ENCODE measurements around the gene SPOCK1. TPM values are rescaled to one million over a fixed set of nuclear protein-coding genes. Genes with fewer than 3 reads are reported as not detected.
A peak's percentile ranks its signal among the peaks of the same experiment; 100 is the strongest.

The SPOCK1 gene
- total and polyA plus RNA-seq, 4 donors: 4.5 to 67.8 (median 27.0) TPM

- ATAC-seq (ENCODE audit: low FRiP score): no peak
- Histone ChIP-seq H3K4me1 (ENCODE audit: control insufficient read depth in 1 of 2, insufficient read depth in 2 of 2, low read length in 2 of 2) (no peaks in the 10 kb centered on the region), H3K27ac (ENCODE audit: low read depth in 1 of 2, low read length in 2 of 2) (no peak overlapping the region), H3K9me3 (ENCODE audit: control insufficient read depth, low read length) (no peaks in the 10 kb centered on the region), H3K27me3 (ENCODE audit: control insufficient read depth in 1 of 2, insufficient read depth in 2 of 2, low read length in 1 of 2) (no peaks in the 10 kb centered on the region), H3K36me3 (ENCODE audit: control insufficient read depth in 1 of 2, insufficient read depth in 2 of 2, low read length in 1 of 2) (no peaks in the 10 kb centered on the region), H3K4me3 (ENCODE audit: low read length in 2 of 2) (no peak overlapping the region)
- intact Hi-C loops (cut with DNase I): no loop called here
- 89 to 93% methylated on average over 10 of the region's 10 CpGs for WGBS, 2 donors
- DNase-seq: no peak
Observed at GRCh38 chr5:137034764-137035479, 464.2 kb downstream of the SPOCK1 start.

GRCh38 chr5:137034213-137034612, 464.9 kb downstream of the SPOCK1 start:
- DNase-seq (no peak), ATAC-seq (ENCODE audit: low FRiP score) (no peak)
- H3K36me3 ChIP-seq (ENCODE audit: control insufficient read depth in 1 of 2, insufficient read depth in 2 of 2, low read length in 1 of 2): no peaks in the 10 kb centered on the region
- intact Hi-C loops (cut with DNase I): no loop called here
- H3K27me3 ChIP-seq (ENCODE audit: control insufficient read depth in 1 of 2, insufficient read depth in 2 of 2, low read length in 1 of 2): no peaks in the 10 kb centered on the region
- H3K4me3 ChIP-seq (ENCODE audit: low read length in 2 of 2): no peak overlapping the region
- no peaks in the 10 kb centered on the region for H3K9me3 ChIP-seq (ENCODE audit: control insufficient read depth, low read length)
- H3K4me1 ChIP-seq (ENCODE audit: control insufficient read depth in 1 of 2, insufficient read depth in 2 of 2, low read length in 2 of 2): no peaks in the 10 kb centered on the region
- 98 to 100% methylated on average over 4 of the region's 4 CpGs for WGBS, 2 donors
- no peak overlapping the region for H3K27ac ChIP-seq (ENCODE audit: low read depth in 1 of 2, low read length in 2 of 2)

GRCh38 chr5:137032929-137033328, 466.2 kb downstream of the SPOCK1 start:
- DNase-seq: no peak
- intact Hi-C loops (cut with DNase I): no loop called here
- H3K27me3 ChIP-seq (ENCODE audit: control insufficient read depth in 1 of 2, insufficient read depth in 2 of 2, low read length in 1 of 2): no peaks in the 10 kb centered on the region
- H3K4me3 ChIP-seq (ENCODE audit: low read length in 2 of 2): no peak overlapping the region
- no peaks in the 10 kb centered on the region for H3K4me1 ChIP-seq (ENCODE audit: control insufficient read depth in 1 of 2, insufficient read depth in 2 of 2, low read length in 2 of 2)
- H3K27ac ChIP-seq (ENCODE audit: low read depth in 1 of 2, low read length in 2 of 2): no peak overlapping the region
- no peaks in the 10 kb centered on the region for H3K9me3 ChIP-seq (ENCODE audit: control insufficient read depth, low read length)
- ATAC-seq (ENCODE audit: low FRiP score): no peak
- H3K36me3 ChIP-seq (ENCODE audit: control insufficient read depth in 1 of 2, insufficient read depth in 2 of 2, low read length in 1 of 2): no peaks in the 10 kb centered on the region
- WGBS, 2 donors: 74 to 82% methylated on average over 8 of the region's 8 CpGs

- Histone ChIP-seq H3K36me3 (ENCODE audit: control insufficient read depth in 1 of 2, insufficient read depth in 2 of 2, low read length in 1 of 2) (no peaks in the 10 kb centered on the region), H3K9me3 (ENCODE audit: control insufficient read depth, low read length) (no peaks in the 10 kb centered on the region), H3K27ac (ENCODE audit: low read depth in 1 of 2, low read length in 2 of 2) (no peak overlapping the region), H3K4me3 (ENCODE audit: low read length in 2 of 2) (no peak overlapping the region), H3K27me3 (ENCODE audit: control insufficient read depth in 1 of 2, insufficient read depth in 2 of 2, low read length in 1 of 2) (no peaks in the 10 kb centered on the region), H3K4me1 (ENCODE audit: control insufficient read depth in 1 of 2, insufficient read depth in 2 of 2, low read length in 2 of 2) (no peaks in the 10 kb centered on the region)
- DNase-seq (no peak), ATAC-seq (ENCODE audit: low FRiP score) (no peak)
- 70 to 81% methylated on average over 1 of the region's 1 CpG for WGBS, 2 donors
- intact Hi-C loops (cut with DNase I): no loop called here
Observed at GRCh38 chr5:137027758-137028157, 471.4 kb downstream of the SPOCK1 start.

GRCh38 chr5:137026296-137026695, 472.8 kb downstream of the SPOCK1 start:
- intact Hi-C loops (cut with DNase I): no loop called here
- H3K4me3 ChIP-seq (ENCODE audit: low read length in 2 of 2): no peak overlapping the region
- WGBS, 2 donors: 90 to 94% methylated on average over 2 of the region's 2 CpGs

GRCh38 chr5:137024044-137024443, 475.1 kb downstream of the SPOCK1 start:
- Histone ChIP-seq H3K4me1 (ENCODE audit: control insufficient read depth in 1 of 2, insufficient read depth in 2 of 2, low read length in 2 of 2) (peaks cover 0 to 2% of the 10 kb centered on the region in 2 donors), H3K27ac (ENCODE audit: low read depth in 1 of 2, low read length in 2 of 2) (no peak overlapping the region), H3K4me3 (ENCODE audit: low read length in 2 of 2) (no peak overlapping the region), H3K27me3 (ENCODE audit: control insufficient read depth in 1 of 2, insufficient read depth in 2 of 2, low read length in 1 of 2) (no peaks in the 10 kb centered on the region), H3K9me3 (ENCODE audit: control insufficient read depth, low read length) (no peaks in the 10 kb centered on the region), H3K36me3 (ENCODE audit: control insufficient read depth in 1 of 2, insufficient read depth in 2 of 2, low read length in 1 of 2) (no peaks in the 10 kb centered on the region)
- DNase-seq (no peak), ATAC-seq (ENCODE audit: low FRiP score) (no peak)
- WGBS, 2 donors: 55 to 76% methylated on average over 4 of the region's 4 CpGs
- intact Hi-C loops (cut with DNase I): no loop called here

More at GRCh38 chr5:137026296-137026695, 472.8 kb downstream of the SPOCK1 start:
- Histone ChIP-seq H3K27me3 (ENCODE audit: control insufficient read depth in 1 of 2, insufficient read depth in 2 of 2, low read length in 1 of 2) (no peaks in the 10 kb centered on the region), H3K36me3 (ENCODE audit: control insufficient read depth in 1 of 2, insufficient read depth in 2 of 2, low read length in 1 of 2) (no peaks in the 10 kb centered on the region), H3K4me1 (ENCODE audit: control insufficient read depth in 1 of 2, insufficient read depth in 2 of 2, low read length in 2 of 2) (peaks cover 0 to 2% of the 10 kb centered on the region in 2 donors), H3K27ac (ENCODE audit: low read depth in 1 of 2, low read length in 2 of 2) (no peak overlapping the region), H3K9me3 (ENCODE audit: control insufficient read depth, low read length) (no peaks in the 10 kb centered on the region)
- ATAC-seq (ENCODE audit: low FRiP score): no peak
- DNase-seq: no peak

- no peak for DNase-seq
- no peak overlapping the region for H3K27ac ChIP-seq (ENCODE audit: low read depth in 1 of 2, low read length in 2 of 2)
- H3K27me3 ChIP-seq (ENCODE audit: control insufficient read depth in 1 of 2, insufficient read depth in 2 of 2, low read length in 1 of 2): no peaks in the 10 kb centered on the region
- H3K36me3 ChIP-seq (ENCODE audit: control insufficient read depth in 1 of 2, insufficient read depth in 2 of 2, low read length in 1 of 2): no peaks in the 10 kb centered on the region
- intact Hi-C loops (cut with DNase I): no loop called here
- no peak for ATAC-seq (ENCODE audit: low FRiP score)
- 94 to 95% methylated on average over 5 of the region's 5 CpGs for WGBS, 2 donors
- H3K4me3 ChIP-seq (ENCODE audit: low read length in 2 of 2): no peak overlapping the region
- H3K4me1 ChIP-seq (ENCODE audit: control insufficient read depth in 1 of 2, insufficient read depth in 2 of 2, low read length in 2 of 2): peaks cover 0 to 2% of the 10 kb centered on the region in 2 donors
- H3K9me3 ChIP-seq (ENCODE audit: control insufficient read depth, low read length): no peaks in the 10 kb centered on the region
Observed at GRCh38 chr5:137023371-137023770, 475.8 kb downstream of the SPOCK1 start.

- Histone ChIP-seq H3K9me3 (ENCODE audit: control insufficient read depth, low read length) (no peaks in the 10 kb centered on the region), H3K4me1 (ENCODE audit: control insufficient read depth in 1 of 2, insufficient read depth in 2 of 2, low read length in 2 of 2) (peaks cover 0 to 2% of the 10 kb centered on the region in 2 donors), H3K27ac (ENCODE audit: low read depth in 1 of 2, low read length in 2 of 2) (no peak overlapping the region), H3K4me3 (ENCODE audit: low read length in 2 of 2) (no peak overlapping the region), H3K36me3 (ENCODE audit: control insufficient read depth in 1 of 2, insufficient read depth in 2 of 2, low read length in 1 of 2) (no peaks in the 10 kb centered on the region), H3K27me3 (ENCODE audit: control insufficient read depth in 1 of 2, insufficient read depth in 2 of 2, low read length in 1 of 2) (no peaks in the 10 kb centered on the region)
- DNase-seq (no peak), ATAC-seq (ENCODE audit: low FRiP score) (peak; percentile 41)
- WGBS, 2 donors: 30 to 34% methylated on average over 2 of the region's 2 CpGs
- intact Hi-C loops (cut with DNase I): no loop called here
Observed at GRCh38 chr5:137022725-137023124, 476.4 kb downstream of the SPOCK1 start.

GRCh38 chr5:137022043-137022442, 477.1 kb downstream of the SPOCK1 start:
- H3K4me3 ChIP-seq (ENCODE audit: low read length in 2 of 2): no peak overlapping the region
- H3K4me1 ChIP-seq (ENCODE audit: control insufficient read depth in 1 of 2, insufficient read depth in 2 of 2, low read length in 2 of 2): peaks cover 0 to 2% of the 10 kb centered on the region in 2 donors
- 3 to 13% methylated on average over 3 of the region's 3 CpGs for WGBS, 2 donors
- H3K27ac ChIP-seq (ENCODE audit: low read depth in 1 of 2, low read length in 2 of 2): no peak overlapping the region
- no peaks in the 10 kb centered on the region for H3K36me3 ChIP-seq (ENCODE audit: control insufficient read depth in 1 of 2, insufficient read depth in 2 of 2, low read length in 1 of 2)
- intact Hi-C loops (cut with DNase I): no loop called here
- DNase-seq: no peak
- H3K9me3 ChIP-seq (ENCODE audit: control insufficient read depth, low read length): peaks cover under 1% of the 10 kb centered on the region
- ATAC-seq (ENCODE audit: low FRiP score): no peak
- no peaks in the 10 kb centered on the region for H3K27me3 ChIP-seq (ENCODE audit: control insufficient read depth in 1 of 2, insufficient read depth in 2 of 2, low read length in 1 of 2)

Data from aorta (tissue), 5 donors.